ENCODE data around the gene C17orf107.
"Not testable (repeated sequence)": the region's sequence is repeated elsewhere in the genome, so short reads cannot be mapped to it uniquely, and the experiment has no call there.

C17orf107 gene

GRCh38 chr17:4901108-4901647, 1.8 kb downstream of the C17orf107 start:
- DNase-seq = no peak

GRCh38 chr17:4901648-4902344, 2.5 kb downstream of the C17orf107 start:
- DNase-seq = peak; percentile 46

GRCh38 chr17:4902540-4902939, 3.2 kb downstream of the C17orf107 start:
- no peak for DNase-seq

GRCh38 chr17:4903051-4903818, 3.9 kb downstream of the C17orf107 start, which contains the start of gene CHRNE:
TSS of gene CHRNE (minus strand) at chr17:4903098. CDS start at chr17:4903063, 35 bp downstream.
- DNase-seq = peak; percentile 84

DNA sequence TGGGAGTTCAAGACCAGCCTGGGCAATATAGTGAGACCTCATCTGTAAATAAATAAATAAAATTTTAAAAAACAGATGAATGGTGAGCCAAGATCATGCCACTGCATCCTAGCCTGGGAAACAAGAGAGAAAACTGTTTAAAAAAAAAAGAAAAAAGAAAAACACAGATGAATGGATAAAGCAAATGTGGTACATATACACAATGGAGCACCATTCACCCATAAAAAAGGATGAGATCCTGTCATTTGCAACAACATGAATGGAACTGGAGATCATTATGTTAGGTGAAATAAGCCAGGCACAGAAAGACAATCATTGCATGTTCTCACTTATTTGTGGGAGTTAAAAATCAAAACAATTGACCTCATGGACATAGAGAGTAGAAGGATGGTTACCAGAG, 7.3 kb downstream of the C17orf107 start:
- not testable (repeated sequence) for DNase-seq

GRCh38 chr17:4908301-4908700, 9.0 kb downstream of the C17orf107 start:
- DNase-seq = no peak

DNA sequence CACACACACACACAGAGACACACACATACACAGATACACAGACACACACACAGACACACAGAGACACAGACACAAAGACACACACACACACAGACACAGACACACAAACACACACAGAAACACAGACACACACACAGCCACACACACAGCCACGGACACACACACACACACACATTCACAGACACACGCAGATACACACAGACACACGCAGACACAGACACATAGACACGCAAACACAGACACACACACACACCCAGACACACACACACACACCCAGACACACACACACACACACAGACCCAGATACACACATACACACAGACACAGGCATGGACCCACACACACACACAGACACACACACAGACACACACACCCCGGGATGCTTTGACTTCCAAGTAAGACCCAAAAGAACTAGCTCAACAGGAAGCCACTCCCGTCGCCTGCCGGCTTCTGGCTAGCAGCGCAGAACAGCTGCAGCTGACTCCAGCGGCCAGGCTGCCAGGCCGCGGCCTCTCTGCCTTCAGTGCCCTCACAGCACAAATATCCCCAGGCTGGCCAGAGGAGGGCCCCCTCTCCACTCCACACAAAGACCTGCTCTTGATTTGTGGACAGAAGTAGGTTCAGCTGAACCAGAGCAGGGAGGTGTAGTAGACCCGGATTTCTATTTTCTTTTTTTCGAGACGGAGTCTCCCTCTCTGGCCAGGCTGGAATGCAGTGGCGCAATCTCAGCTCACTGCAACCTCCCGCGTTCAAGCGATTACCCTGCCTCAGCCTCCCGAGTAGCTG, 9.6 kb downstream of the C17orf107 start:
- peak; percentile 84 for DNase-seq

GRCh38 chr17:4913994-4914393, 14.7 kb downstream of the C17orf107 start:
- no peak for DNase-seq

GRCh38 chr17:4914551-4914950, 15.2 kb downstream of the C17orf107 start:
- DNase-seq = not testable (repeated sequence)

DNA sequence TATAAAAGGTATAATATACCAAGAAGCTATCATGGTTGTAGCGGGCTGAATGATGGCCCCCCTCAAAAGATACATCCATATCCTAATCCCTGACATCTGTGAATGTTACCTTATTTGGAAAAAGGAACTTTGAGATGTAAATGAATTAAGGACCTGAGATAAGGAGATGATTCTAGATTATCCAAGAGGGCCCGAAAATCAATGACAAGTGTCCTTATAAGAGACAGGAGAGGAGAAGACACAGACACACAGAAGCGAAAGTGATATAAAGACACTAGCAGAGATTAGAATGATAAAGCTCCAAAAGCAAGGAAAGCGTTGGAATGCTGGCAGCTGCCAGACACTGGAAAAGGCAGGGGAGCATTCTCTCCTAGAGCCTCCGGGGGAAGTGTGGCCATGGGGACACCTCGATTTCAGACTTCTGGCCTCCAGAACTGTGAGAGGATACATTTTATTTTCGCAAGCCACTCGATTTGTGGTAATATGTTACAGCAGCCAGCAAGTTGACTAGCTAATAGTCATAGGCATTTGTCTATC, 20.2 kb downstream of the C17orf107 start:
- no peak for DNase-seq

- no peak for DNase-seq
These were observed 21.2 kb downstream of the C17orf107 start for GRCh38 chr17:4920351-4921048.

DNA sequence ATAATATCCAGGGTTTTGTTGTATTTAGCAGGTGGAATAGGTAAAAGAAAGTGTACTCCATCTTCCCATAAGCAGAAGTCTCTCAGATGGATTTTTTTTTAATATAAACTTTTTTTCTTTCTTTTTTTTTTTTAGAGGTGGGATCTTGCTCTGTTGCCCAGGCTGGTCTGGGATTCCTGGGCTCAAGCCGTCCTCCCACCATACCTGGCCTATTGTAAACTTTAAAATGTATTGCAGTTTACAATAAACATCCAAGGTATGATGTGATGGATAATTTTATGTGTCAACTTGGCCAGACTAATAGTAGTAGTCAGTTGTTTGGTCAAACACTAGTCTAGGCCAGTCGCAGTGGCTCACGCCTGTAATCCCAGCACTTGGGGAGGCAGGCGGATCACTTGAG, 22.0 kb downstream of the C17orf107 start:
- DNase-seq = no peak

DNA sequence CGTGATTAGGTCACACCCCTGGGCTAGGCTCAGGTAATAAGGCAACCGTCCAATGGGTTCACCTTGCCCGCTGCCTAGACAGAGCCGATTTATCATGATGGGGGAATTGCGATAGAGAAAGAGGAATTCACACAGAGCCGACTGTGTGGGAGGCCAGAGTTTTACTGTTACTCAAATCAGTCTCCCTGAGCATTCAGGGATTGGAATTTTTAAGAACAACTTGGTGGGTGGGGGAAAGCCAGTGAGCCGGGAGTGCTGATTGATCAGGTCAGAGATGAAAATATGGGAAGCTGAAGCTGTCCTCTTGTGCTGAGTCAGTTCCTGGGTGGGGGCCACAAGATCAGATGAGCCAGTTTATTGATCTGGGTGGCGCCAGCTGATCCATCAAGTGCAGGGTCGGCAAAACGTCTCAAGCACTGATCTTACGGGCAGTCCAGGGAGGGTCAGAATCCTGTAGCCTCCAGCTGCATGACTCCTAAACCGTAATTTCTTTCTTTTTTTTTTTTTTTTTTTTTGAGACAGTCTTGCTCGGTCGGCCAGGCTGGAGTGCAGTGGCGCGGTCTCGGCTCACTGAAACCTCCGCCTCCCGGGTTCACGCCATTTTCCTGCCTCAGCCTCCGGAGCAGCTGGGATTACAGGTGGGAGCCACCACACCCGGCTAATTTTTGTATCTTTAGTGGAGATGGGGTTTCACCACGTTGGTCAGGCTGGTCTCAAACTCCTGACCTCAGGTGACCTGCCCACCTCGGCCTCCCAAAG, 27.4 kb downstream of the C17orf107 start:
- not testable (repeated sequence) for DNase-seq

- no peak for DNase-seq
These were observed 29.5 kb downstream of the C17orf107 start for GRCh38 chr17:4928881-4929280.

DNA sequence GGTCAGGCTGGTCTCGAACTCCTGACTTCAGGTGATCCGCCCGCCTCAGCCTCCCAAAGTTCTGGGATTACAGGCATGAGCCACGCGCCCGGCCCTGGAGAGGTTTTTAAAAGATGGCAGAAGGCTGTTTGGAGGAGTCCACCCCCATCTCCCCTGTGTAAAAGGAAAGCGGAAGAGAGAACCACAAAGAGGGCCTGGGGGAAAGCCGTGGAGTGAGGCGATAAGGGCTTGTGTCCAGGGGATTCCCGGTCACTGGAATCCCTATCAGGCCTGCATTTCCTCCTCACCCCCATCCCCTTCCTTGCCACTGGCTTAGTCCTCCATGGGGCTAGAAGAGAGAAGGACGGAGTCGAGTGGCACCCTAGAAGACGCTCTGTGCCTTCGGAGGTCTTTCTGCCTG, 32.6 kb downstream of the C17orf107 start, which contains the start of gene GP1BA:
TSS of gene GP1BA (plus strand) at position 315 of the 400 bp plus-strand sequence. CDS start 328 bp downstream, outside the sequence.
- DNase-seq = no peak

DNA sequence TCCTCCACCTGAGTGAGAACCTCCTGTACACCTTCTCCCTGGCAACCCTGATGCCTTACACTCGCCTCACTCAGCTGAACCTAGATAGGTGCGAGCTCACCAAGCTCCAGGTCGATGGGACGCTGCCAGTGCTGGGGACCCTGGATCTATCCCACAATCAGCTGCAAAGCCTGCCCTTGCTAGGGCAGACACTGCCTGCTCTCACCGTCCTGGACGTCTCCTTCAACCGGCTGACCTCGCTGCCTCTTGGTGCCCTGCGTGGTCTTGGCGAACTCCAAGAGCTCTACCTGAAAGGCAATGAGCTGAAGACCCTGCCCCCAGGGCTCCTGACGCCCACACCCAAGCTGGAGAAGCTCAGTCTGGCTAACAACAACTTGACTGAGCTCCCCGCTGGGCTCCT, 33.4 kb downstream of the C17orf107 start:
- DNase-seq = no peak

DNA sequence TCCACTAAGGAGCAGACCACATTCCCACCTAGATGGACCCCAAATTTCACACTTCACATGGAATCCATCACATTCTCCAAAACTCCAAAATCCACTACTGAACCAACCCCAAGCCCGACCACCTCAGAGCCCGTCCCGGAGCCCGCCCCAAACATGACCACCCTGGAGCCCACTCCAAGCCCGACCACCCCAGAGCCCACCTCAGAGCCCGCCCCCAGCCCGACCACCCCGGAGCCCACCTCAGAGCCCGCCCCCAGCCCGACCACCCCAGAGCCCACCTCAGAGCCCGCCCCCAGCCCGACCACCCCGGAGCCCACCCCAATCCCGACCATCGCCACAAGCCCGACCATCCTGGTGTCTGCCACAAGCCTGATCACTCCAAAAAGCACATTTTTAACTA, 34.3 kb downstream of the C17orf107 start:
- DNase-seq = no peak

- peak; percentile 34 for DNase-seq
These were observed 35.0 kb downstream of the C17orf107 start for GRCh38 chr17:4934173-4934979.

GRCh38 chr17:4935650-4936049, 36.3 kb downstream of the C17orf107 start:
- DNase-seq = no peak

DNA sequence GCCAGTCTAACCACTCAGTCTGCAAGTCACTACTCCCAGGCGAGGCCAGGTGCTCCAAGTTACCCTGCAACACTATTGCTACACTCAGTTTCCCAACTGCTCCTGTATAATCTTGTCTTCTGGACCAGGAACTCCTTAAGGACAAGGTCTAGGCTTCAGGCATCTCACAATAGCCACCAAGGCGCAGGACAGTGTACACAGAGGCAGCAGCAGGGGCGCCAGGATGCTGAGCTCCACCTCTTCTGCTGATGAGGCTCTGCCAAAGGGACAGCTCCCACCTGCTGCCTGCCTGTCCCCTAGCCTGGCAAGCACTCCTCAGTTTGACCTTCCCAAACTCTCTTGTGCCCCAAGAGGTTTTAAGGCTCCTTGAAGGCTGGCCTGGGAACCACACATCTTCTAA, 37.1 kb downstream of the C17orf107 start:
- no peak for DNase-seq

Data from CD4-positive, alpha-beta T cell treated with Interleukin-21 for 1 hour (primary cell).